Measurements from ENCODE around the gene CA11. TPM values are rescaled to one million over a fixed set of nuclear protein-coding genes. Genes with fewer than 3 reads are reported as not detected.

CA11 gene
- total and polyA plus RNA-seq, 5 experiments from 2014 or later = 6.6 to 21.3 (median 14.1) TPM

DNA sequence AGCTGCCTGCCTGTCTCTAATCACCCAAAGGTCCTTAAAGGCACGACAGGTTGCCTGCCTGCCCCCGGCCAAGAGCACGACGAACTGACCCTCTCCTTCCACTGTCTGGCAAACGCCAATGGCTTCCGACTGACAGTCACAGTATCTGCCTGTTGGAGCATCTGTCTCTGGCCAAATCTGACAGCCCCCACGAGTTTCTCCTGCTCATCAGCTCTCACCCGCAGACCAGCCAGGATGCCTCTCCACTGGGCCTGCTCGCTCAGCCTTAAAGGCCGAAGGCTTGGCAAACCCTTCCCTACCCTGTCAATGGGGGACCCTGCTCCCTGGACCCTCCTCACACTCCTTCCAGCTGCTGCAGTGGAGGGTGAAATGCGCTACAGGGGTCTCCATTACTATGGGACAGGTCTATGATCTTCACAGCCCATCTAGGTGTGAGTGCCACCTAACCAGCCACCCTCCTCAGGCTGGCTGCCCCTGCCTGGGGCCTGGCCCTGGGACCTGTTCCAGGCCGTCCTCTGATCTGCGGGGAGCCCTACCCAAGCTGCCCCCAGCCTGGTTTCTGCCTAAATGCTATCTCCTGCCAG, 32.0 kb downstream of the CA11 start:
- peak overlapping the region in 1 of 10 donors; percentile 67 for H3K4me3 Mint-ChIP-seq
- ATAC-seq = no peak
- H3K27ac Mint-ChIP-seq = peak overlapping the region in 5 of 10 donors; percentile 11 to 69 (median 38)
- no peaks in the 10 kb centered on the region for H3K9me3 Mint-ChIP-seq
- peaks cover 16 to 30% (median 21%) of the 10 kb centered on the region in 4 donors for H3K4me1 Mint-ChIP-seq
- DNase-seq = no peak
- H3K27me3 Mint-ChIP-seq = no peaks in the 10 kb centered on the region
- POLR2A ChIA-PET = interaction anchor here (0.5 to 1.2 kb wide), 2 partner anchors 18 to 201 kb away, joined by 3 to 6 read pairs; no protein-coding TSS in a partner anchor
- H3K36me3 Mint-ChIP-seq = peaks cover 0 to 25% (median 15%) of the 10 kb centered on the region in 3 donors

GRCh38 chr19:48613024-48613851, 32.7 kb downstream of the CA11 start:
- H3K27me3 Mint-ChIP-seq = no peaks in the 10 kb centered on the region
- DNase-seq (no peak), ATAC-seq (no peak)
- no peak overlapping the region for H3K4me3 Mint-ChIP-seq
- peak overlapping the region in 3 of 10 donors; percentile 11 to 44 (median 38) for H3K27ac Mint-ChIP-seq
- peaks cover 0 to 25% (median 13%) of the 10 kb centered on the region in 3 donors for H3K36me3 Mint-ChIP-seq
- H3K9me3 Mint-ChIP-seq = no peaks in the 10 kb centered on the region
- peaks cover 14 to 28% (median 21%) of the 10 kb centered on the region in 4 donors for H3K4me1 Mint-ChIP-seq
- POLR2A ChIA-PET = interaction anchor here (0.5 to 1.2 kb wide), 2 partner anchors 18 to 227 kb away, joined by 3 to 5 read pairs; no protein-coding TSS in a partner anchor

DNA sequence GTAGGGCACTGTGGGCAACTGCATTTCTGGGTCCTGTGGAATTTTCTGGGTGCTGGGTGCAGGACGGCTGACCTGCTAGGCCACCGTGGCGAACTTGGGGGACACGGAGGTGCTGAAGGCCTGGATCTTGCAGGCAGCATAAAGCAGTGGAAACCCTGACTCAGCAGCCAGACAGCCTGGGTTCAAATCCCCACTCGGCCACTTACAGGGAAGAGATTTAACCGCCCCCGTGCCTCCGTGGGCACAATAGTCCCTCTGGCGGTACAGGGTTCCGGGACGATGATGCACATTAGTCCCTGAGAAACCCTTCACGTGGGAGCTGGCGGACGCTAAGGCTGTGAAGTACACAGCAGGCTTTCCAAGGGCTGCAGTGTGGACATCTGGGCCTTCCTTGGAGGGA, 34.1 kb downstream of the CA11 start:
- POLR2A ChIA-PET = no interaction called here
- Mint-ChIP-seq H3K27me3 (no peaks in the 10 kb centered on the region), H3K36me3 (peaks cover 0 to 17% (median 8%) of the 10 kb centered on the region in 3 donors), H3K9me3 (no peaks in the 10 kb centered on the region), H3K27ac (peak overlapping the region in 4 of 10 donors; percentile 28 to 58 (median 39)), H3K4me3 (no peak overlapping the region), H3K4me1 (peaks cover 5 to 14% (median 13%) of the 10 kb centered on the region in 4 donors)
- no peak for ATAC-seq
- no peak for DNase-seq

DNA sequence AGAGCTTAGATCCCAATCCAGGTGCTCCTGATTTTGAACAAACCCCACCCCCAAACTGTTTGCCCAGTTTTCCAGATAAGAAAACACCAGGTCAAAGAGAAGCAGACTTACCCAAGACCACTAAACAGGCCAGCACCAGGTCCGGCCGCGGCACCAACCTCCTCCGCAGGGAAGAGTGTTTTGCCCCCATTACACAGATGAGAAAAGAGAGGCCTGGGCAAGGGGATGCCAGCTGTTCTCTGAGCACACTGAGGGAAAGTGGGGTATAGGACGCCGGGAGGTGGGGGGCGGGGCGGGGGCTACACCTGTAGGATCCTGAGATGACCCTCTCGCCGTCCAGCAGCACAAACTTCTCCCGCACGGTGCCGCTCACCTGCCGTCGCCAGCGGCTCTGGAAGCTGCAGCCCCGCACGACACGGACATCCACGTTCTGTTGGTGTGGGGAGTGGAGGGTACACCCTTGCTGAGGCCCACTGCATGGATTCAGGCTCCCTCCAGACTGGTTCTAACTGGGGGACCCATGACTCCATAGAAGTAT, 36.3 kb downstream of the CA11 start:
- Mint-ChIP-seq H3K36me3 (no peaks in the 10 kb centered on the region), H3K9me3 (no peaks in the 10 kb centered on the region), H3K27me3 (no peaks in the 10 kb centered on the region), H3K4me1 (peaks cover 5 to 9% (median 6%) of the 10 kb centered on the region in 4 donors), H3K27ac (no peak overlapping the region), H3K4me3 (no peak overlapping the region)
- ATAC-seq (no peak), DNase-seq (no peak)
- POLR2A ChIA-PET = interaction anchor here (0.7 to 2.3 kb wide), 6 partner anchors 9 to 193 kb away, joined by 3 to 25 read pairs (median 6); partner anchors contain the start of genes DBP, RPL18 and SPHK2

- POLR2A ChIA-PET = interaction anchor here (0.7 to 2.3 kb wide), 7 partner anchors 10 to 128 kb away, joined by 3 to 25 read pairs (median 6); partner anchors contain the start of genes DBP, RPL18 and SPHK2
- Mint-ChIP-seq H3K4me3 (peak overlapping the region in 8 of 10 donors; percentile 15 to 71 (median 40)), H3K27ac (peak overlapping the region in 7 of 10 donors; percentile 15 to 83 (median 63)), H3K36me3 (no peaks in the 10 kb centered on the region), H3K9me3 (no peaks in the 10 kb centered on the region), H3K4me1 (peaks cover 5 to 7% (median 6%) of the 10 kb centered on the region in 4 donors), H3K27me3 (no peaks in the 10 kb centered on the region)
- ATAC-seq (peak; percentile 89 to 90), DNase-seq (peak in 7 of 10 donors; percentile 24 to 60 (median 46))
Measured at GRCh38 chr19:48608798-48609263, 37.2 kb downstream of the CA11 start.

DNA sequence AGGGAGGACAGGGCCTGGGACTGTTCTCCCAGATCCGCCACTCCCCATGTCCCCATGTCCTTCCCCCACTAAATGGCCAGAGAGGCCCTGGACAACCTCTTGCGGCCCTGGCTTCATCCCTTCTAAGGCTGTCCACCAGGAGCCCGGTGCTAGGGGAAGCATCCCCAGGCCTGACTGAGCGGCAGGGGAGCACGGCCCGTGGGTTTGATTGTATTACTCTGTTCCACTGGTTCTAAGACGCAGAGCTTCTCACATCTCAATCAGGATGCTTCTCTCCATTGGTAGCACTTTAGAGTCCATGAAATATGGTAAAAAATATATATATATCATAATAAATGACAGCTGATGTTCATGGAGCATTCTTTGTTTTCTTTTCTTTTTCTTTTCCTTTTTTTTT, 38.6 kb downstream of the CA11 start:
- no peak for ATAC-seq
- no peak overlapping the region for H3K27ac Mint-ChIP-seq
- no peaks in the 10 kb centered on the region for H3K9me3 Mint-ChIP-seq
- no peak overlapping the region for H3K4me3 Mint-ChIP-seq
- DNase-seq = no peak
- H3K4me1 Mint-ChIP-seq = peaks cover 3 to 7% (median 5%) of the 10 kb centered on the region in 4 donors
- POLR2A ChIA-PET = interaction anchor here (1.4 to 2.0 kb wide), 3 partner anchors 10 to 127 kb away, joined by 3 to 5 read pairs (median 3); partner anchors contain the start of gene SPHK2
- H3K36me3 Mint-ChIP-seq = no peaks in the 10 kb centered on the region
- no peaks in the 10 kb centered on the region for H3K27me3 Mint-ChIP-seq

- ATAC-seq (no peak), DNase-seq (no peak)
- no peaks in the 10 kb centered on the region for H3K27me3 Mint-ChIP-seq
- POLR2A ChIA-PET = interaction anchor here (1.4 kb wide), 2 partner anchors 11 to 13 kb away, joined by 3 read pairs; partner anchors contain the start of gene SPHK2
- no peaks in the 10 kb centered on the region for H3K36me3 Mint-ChIP-seq
- peak within 1 kb of the TSS in 1 of 10 donors; percentile 2 for H3K27ac Mint-ChIP-seq
- H3K9me3 Mint-ChIP-seq = no peaks in the 10 kb centered on the region
- peaks cover 3 to 7% (median 5%) of the 10 kb centered on the region in 4 donors for H3K4me1 Mint-ChIP-seq
- no peak within 1 kb of the TSS for H3K4me3 Mint-ChIP-seq
Measured at GRCh38 chr19:48606463-48607358, 39.3 kb downstream of the CA11 start, which contains the start of gene SPACA4. Gene SPACA4, plus strand, starts transcription at chr19:48606742. Its CDS starts 237 bp downstream, at chr19:48606979.

GRCh38 chr19:48603850-48604249, 42.1 kb downstream of the CA11 start:
- Mint-ChIP-seq H3K4me3 (no peak overlapping the region), H3K4me1 (peaks cover 2 to 5% (median 3%) of the 10 kb centered on the region in 4 donors), H3K36me3 (no peaks in the 10 kb centered on the region), H3K27me3 (no peaks in the 10 kb centered on the region), H3K27ac (no peak overlapping the region), H3K9me3 (no peaks in the 10 kb centered on the region)
- DNase-seq = no peak
- POLR2A ChIA-PET = no interaction called here
- no peak for ATAC-seq

DNA sequence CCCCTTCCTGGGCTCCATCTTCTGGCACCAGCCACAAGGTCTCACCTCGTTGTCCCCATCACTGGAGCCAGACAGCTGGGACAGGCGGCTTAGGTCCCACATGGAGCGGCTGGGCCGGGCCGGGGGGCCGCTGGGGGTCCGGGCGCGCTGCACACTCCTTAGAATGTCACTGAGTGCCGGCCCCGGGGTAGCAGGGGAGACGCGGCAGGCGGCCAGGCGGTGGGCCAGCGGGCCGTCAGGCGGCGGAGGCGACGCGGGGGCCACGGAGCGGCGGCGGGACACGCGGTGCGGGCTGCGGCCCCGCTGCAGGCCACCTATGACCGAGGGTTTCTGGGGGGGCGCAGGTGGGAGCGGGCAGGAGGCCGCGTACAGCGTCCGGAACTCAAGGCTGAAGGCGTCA, 42.5 kb downstream of the CA11 start:
- ATAC-seq (no peak), DNase-seq (no peak)
- Mint-ChIP-seq H3K27ac (no peak overlapping the region), H3K36me3 (no peaks in the 10 kb centered on the region), H3K27me3 (peaks cover 0 to 2% (median 0%) of the 10 kb centered on the region in 5 donors), H3K4me3 (no peak overlapping the region), H3K4me1 (peaks cover 0 to 2% (median 0%) of the 10 kb centered on the region in 4 donors), H3K9me3 (no peaks in the 10 kb centered on the region)
- POLR2A ChIA-PET = no interaction called here

GRCh38 chr19:48603001-48603400, 43.0 kb downstream of the CA11 start:
- peaks cover 0 to 3% (median 0%) of the 10 kb centered on the region in 5 donors for H3K27me3 Mint-ChIP-seq
- peak overlapping the region in 2 of 10 donors; percentile 30 to 49 for H3K27ac Mint-ChIP-seq
- H3K4me3 Mint-ChIP-seq = no peak overlapping the region
- DNase-seq = no peak
- no peaks in the 10 kb centered on the region for H3K9me3 Mint-ChIP-seq
- no peak for ATAC-seq
- no peaks in the 10 kb centered on the region for H3K36me3 Mint-ChIP-seq
- H3K4me1 Mint-ChIP-seq = peaks cover 0 to 2% (median 0%) of the 10 kb centered on the region in 4 donors
- POLR2A ChIA-PET = no interaction called here

DNA sequence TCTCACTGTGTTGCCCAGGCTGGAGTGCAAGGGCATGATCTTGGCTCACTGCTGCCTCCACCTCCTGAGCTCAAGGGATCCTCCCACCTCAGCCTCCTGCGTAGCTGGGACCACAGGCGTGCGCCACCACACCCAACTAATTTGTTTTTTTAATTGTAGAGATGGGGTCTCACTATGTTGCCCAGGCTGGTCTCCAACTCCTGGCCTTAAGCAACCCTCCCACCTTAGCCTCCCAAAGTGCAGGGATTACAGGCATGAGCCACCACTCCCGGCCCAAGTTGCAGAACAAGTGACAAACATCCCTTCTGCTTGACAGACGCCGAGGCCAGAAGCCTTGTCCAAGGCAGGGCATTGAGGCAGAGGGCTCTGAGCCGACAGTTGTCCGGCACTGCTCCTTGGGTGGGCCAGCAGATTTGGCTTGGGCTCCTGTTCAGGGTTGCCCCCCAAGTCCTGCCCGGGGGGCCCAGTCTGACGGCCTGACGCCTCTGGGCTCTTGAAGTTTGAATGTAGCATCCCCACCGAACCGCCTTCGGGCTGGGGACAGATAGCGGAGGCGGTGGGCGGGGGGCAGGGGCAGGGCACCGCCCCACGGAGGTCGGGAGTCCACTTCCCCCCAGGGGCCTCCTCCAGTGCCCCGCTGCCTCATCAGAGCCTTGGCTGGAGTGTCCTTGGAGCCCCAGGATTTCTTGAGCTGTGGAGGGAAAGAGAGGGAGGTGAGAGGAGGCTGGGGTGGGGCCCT, 45.1 kb downstream of the CA11 start:
- POLR2A ChIA-PET = no interaction called here
- H3K27ac Mint-ChIP-seq = no peak overlapping the region
- no peaks in the 10 kb centered on the region for H3K36me3 Mint-ChIP-seq
- peaks cover 0 to 7% (median 0%) of the 10 kb centered on the region in 4 donors for H3K4me1 Mint-ChIP-seq
- no peaks in the 10 kb centered on the region for H3K9me3 Mint-ChIP-seq
- ATAC-seq = no peak
- H3K4me3 Mint-ChIP-seq = no peak overlapping the region
- DNase-seq = no peak
- peaks cover 0 to 3% (median 0%) of the 10 kb centered on the region in 5 donors for H3K27me3 Mint-ChIP-seq

Measured in naive thymus-derived CD8-positive, alpha-beta T cell (primary cell).